ENCODE measurements around the gene ITGB3.
A peak's percentile ranks its signal among the peaks of the same experiment; 100 is the strongest.

The ITGB3 gene

GRCh38 chr17:47227862-47228261 lies 25.8 kb upstream of the ITGB3 start:
- TF ChIP-seq, protein P1, sequence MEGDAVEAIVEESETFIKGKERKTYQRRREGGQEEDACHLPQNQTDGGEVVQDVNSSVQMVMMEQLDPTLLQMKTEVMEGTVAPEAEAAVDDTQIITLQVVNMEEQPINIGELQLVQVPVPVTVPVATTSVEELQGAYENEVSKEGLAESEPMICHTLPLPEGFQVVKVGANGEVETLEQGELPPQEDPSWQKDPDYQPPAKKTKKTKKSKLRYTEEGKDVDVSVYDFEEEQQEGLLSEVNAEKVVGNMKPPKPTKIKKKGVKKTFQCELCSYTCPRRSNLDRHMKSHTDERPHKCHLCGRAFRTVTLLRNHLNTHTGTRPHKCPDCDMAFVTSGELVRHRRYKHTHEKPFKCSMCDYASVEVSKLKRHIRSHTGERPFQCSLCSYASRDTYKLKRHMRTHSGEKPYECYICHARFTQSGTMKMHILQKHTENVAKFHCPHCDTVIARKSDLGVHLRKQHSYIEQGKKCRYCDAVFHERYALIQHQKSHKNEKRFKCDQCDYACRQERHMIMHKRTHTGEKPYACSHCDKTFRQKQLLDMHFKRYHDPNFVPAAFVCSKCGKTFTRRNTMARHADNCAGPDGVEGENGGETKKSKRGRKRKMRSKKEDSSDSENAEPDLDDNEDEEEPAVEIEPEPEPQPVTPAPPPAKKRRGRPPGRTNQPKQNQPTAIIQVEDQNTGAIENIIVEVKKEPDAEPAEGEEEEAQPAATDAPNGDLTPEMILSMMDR (conservative IDR thresholded peaks at IDR 0.05; ENCODE audit: control insufficient read depth, insufficient read depth, low read depth, low read length), result no peak
- no peak overlapping the region for H3K4me3 ChIP-seq (ENCODE audit: control insufficient read depth, low read depth, low read length)
- DNase-seq (ENCODE audit: low read depth), result no peak

- DNase-seq (ENCODE audit: low read depth), result peak; percentile 96
- peak overlapping the region; percentile 28 for H3K4me3 ChIP-seq (ENCODE audit: control insufficient read depth, low read depth, low read length)
Observed at GRCh38 chr17:47229535-47230443, 23.8 kb upstream of the ITGB3 start.

GRCh38 chr17:47230864-47231263 lies 22.8 kb upstream of the ITGB3 start:
- no peak overlapping the region for H3K4me3 ChIP-seq (ENCODE audit: control insufficient read depth, low read depth, low read length)
- TF ChIP-seq, protein P1 (conservative IDR thresholded peaks at IDR 0.05; ENCODE audit: control insufficient read depth, insufficient read depth, low read depth, low read length), result no peak
- DNase-seq (ENCODE audit: low read depth), result no peak

More at GRCh38 chr17:47229535-47230443, 23.8 kb upstream of the ITGB3 start:
- TF ChIP-seq, protein P1 (conservative IDR thresholded peaks at IDR 0.05; ENCODE audit: control insufficient read depth, insufficient read depth, low read depth, low read length), result peak; percentile 100

DNA sequence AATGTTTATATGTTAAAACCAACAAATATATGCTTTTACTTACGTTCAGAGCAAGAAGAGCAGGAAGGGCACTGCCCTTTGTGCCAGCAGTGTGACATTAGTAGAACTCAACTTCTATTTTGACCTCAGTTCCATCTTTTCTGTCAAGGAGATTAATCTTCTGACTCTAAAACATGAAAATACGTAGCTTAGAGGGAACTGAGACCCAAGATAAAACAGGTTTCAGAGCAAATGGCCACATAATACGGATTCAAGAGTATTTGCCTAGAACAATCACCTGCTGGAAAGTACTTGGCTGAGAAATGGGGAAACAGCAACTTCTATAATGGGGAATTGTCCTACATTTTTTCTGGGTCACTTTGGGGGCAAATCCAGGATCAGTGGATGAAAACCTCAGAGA lies 22.3 kb upstream of the ITGB3 start:
- no peak overlapping the region for H3K4me3 ChIP-seq (ENCODE audit: control insufficient read depth, low read depth, low read length)
- TF ChIP-seq, protein P1 (conservative IDR thresholded peaks at IDR 0.05; ENCODE audit: control insufficient read depth, insufficient read depth, low read depth, low read length), result no peak
- DNase-seq (ENCODE audit: low read depth), result no peak

- TF ChIP-seq, protein P1 (conservative IDR thresholded peaks at IDR 0.05; ENCODE audit: control insufficient read depth, insufficient read depth, low read depth, low read length), result no peak
- no peak for DNase-seq (ENCODE audit: low read depth)
Observed at GRCh38 chr17:47231866-47232265, 21.8 kb upstream of the ITGB3 start.

DNA sequence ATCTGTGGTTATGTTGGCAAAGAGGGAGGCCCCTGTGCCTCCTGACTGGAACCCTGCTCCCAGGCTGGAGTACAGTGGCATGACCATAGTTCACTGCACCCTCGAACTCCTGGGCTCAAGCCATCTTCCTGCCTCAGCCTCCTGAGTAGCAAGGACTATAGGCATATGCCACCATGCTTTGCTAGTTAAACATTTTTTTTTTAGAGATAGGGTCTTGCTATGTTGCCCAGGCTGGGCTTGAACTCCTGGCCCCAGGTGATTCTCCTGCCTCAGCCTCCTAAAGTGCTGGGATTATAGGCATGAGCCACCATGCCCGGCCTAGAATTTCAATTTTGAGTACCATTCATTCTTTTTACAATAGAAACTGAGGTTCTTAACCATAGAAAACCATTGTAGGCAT lies 21.2 kb upstream of the ITGB3 start:
- no peak for DNase-seq (ENCODE audit: low read depth)
- TF ChIP-seq, protein P1 (conservative IDR thresholded peaks at IDR 0.05; ENCODE audit: control insufficient read depth, insufficient read depth, low read depth, low read length), result no peak
- no peak overlapping the region for H3K4me3 ChIP-seq (ENCODE audit: control insufficient read depth, low read depth, low read length)

More at GRCh38 chr17:47231866-47232265, 21.8 kb upstream of the ITGB3 start:
- no peak overlapping the region for H3K4me3 ChIP-seq (ENCODE audit: control insufficient read depth, low read depth, low read length)

Measured in fibroblast of mammary gland (primary cell).